IPS-NIHi7 (cell line): Measurements from ENCODE around the gene TASOR2.

ENCODE experiments used
- DNase-seq: peaks from one replicate; pipeline ENCODE4 v3.0.0; 2012; ENCODE audit warnings: mixed read lengths; ENCODE audit errors: extremely low spot score

TASOR2 gene, protein sequence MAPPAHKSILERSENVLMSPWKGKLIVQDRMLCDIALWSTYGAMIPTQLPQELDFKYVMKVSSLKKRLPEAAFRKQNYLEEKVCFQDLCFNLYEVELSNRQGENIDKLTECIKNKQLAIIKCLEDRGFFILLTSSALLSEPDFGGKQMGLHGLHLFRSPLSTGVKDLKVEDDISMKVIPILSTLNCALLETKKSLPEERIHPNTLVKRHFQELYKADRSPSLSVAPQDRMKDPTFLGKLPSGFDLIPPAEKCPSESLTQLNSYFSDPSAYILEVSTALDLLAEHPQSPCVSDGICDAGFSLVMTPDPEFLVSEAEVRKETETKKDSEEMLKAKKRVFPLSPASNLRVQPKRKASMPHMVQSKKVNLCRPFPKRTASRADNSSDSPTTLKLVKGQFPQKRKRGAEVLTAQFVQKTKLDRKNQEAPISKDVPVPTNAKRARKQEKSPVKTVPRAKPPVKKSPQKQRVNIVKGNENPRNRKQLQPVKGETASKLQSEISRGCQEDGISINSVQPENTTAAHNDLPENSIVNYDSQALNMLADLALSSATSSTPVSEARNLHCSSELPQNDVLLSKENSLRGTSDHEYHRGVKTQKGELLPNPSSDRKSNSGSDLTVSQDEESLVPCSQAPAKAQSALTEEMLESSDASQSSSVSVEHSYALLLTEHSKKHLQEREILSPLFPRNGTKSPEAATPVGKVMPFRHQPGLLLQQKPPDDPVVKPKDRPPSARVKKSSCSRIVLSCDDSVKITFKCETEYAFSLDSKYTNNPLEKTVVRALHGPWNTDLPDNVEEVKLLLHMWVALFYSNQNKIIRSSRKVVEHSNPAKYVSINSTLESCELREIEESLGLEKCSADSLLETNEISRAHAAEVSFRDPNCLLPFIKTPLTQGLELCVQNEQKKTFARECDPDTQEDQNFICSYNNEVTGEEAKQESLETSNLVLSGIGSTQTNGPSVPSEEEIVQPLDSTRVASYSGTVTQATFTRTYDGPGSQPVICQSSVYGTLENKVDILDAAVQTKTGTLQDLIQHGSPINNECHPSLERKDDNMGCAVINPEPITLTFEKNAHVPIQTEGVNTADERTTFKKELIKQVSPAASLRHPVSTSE (N-terminal part only)

DNA sequence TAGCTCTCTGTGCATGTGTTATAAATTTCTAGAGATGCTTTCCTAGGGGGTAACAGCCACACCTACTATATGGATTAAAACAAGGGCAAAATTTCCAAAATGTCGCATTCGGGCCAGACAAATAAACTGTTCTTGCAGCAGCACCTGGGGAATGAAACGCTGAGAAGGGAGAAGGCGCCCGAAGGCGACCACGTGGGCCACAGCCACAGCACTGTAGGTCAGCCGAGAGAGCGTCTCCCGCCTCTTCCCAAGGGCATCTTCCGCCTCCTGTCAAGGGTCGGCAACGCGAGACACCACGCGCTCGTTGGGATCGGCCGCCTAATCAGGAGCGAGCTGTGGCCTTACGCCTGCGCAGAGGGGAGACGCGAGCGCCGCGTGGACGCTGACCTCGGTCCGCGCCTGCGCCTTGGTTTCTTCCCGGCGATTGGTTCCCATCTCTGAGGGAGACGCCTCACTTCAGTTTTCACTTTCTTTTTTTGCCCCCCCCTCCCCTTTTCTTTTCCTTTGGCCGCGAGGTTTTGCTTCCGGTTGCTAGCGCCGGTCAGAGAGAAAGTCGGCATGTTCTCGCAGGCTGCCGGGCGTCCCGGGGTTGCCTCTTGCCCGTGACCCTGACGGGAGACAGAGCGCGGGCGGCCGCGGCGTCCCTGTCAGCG, at the start of gene TASOR2:
Gene TASOR2 (plus strand): TSS at position 521 of the 653 bp plus-strand sequence. CDS start 35,805 bp downstream, outside the sequence.
- peak; percentile 96 for DNase-seq

- no peak for DNase-seq
Observed at GRCh38 chr10:5634918-5635317, 49.7 kb upstream of the TASOR2 start.

- no peak for DNase-seq
Observed at GRCh38 chr10:5638494-5638893, 46.1 kb upstream of the TASOR2 start.

GRCh38 chr10:5639066-5639465, 45.6 kb upstream of the TASOR2 start:
- DNase-seq = no peak

DNA sequence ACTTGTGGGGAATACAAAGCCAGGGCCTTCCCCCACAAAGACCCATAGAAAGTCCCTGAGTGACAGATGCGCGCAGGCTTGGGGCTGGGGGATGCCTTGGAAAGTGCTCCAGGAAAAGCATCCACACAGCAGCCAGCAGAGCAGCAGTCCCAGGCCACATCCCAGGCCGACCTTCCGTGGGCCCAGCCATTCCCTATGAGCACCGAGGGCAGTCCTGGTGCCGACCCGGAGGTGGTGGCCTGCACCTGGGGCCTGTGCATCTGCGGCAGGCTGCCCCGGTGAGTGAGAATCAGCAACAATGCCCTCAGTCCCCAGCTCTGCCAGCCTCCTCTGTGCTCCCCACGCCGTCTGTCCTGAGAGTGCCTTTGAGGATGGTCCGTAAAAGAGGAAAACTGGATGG, 44.6 kb upstream of the TASOR2 start:
- no peak for DNase-seq

GRCh38 chr10:5640501-5640900, 44.1 kb upstream of the TASOR2 start:
- no peak for DNase-seq

DNA sequence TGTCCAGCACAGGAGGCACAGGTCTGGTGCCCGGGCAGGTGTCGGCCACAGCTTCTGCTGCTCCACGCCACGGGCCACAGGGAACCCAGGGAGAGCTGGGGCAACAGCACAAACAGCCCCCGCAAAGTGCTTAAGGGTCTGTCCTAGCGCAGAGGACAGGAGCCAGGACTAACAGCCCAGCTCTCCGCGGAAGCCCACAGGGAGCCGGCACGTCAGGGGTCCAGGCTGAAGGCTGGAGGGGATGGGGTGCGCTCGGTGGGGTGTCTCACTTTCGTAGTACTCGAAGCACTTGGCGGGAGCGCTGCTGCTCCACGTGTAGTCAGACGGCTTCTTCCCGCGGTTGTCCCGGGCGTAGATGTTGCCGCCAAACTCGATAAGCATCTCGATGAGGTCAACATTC, 43.1 kb upstream of the TASOR2 start:
- DNase-seq = no peak

DNA sequence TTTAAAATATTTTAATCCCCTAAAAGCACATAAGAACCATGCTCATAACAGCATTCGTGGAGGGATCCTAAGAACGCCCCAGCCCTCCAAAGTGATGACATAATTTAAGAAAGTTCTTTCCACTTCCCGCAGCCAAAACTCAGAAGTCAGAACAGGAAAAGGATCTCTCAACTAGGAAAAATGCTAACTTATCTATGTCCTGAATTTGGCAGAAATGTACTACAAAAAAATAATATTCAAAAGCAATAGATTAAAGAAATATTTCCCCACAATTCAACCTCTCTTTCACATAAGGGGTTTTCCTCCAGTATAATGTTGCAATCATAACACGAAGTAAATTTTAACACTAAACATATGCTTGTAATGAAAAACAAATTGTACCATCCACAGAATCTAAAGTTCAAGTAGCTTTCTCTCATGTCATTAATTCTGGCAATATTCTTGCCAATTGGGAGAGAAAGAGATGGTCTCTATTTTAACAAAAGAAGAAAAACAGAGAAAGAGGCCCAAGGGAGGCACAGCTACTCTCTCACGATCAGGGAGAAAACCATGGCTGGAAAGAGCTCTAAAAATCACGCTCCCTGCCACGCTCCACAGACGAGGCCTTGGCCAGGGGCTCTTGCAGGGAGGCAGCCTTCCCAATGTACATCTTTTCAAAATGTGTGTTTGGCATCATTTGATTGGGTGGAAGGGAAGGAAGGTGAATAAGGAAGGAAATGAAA, 41.1 kb upstream of the TASOR2 start:
- no peak for DNase-seq

- DNase-seq = no peak
Observed at GRCh38 chr10:5644930-5645329, 39.7 kb upstream of the TASOR2 start.

DNA sequence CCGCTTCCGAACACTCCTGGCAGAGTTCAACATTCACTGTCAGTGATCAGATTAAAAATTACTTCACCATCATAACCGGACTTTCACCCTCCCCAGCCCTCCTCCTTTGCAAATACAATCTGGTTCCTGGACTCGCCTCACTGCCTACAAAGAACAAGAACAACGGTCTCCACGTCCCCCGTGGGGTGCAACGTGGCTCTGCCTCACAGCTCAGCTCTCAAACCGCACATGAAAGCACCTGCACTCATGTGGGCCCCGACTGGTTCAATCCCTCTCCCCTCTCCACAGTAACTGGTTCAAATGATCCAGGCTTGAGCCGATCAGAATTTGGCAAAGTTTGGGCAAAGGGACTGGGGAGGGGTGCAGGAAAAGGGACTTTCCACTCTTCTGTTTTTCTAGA, 39.3 kb upstream of the TASOR2 start:
- no peak for DNase-seq

DNA sequence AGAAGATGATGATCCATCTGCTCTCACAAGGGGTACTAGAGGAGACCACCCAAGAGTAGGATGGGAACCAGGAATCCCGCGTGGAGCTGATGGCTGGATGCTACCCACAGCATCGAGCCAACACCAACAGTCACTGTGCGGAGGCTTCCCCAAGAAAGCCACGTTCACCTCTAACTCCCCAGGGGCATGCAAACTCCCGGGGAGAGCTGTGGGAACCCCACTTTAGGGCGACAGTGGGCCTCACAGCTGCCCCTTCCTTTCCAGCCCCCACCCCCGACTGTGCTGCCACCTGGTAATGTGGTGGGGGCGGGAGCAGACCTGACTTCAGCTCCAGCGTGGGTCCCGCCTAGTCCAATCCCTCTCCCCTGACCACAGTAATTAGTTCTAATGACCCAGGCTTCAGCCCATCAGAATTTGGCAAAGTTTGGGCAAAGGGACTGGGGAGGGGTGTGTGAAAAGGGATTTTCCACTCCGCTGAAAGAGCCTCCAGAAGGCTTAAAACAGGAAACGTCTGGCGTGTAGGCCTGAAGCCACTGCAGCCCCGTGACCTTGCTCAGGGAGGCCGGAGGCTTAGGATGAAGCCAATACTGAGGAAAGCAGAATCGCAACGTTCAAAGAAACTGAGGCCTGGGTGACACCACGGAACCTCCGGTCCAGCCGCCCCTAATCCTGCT, 38.6 kb upstream of the TASOR2 start:
- no peak for DNase-seq

- no peak for DNase-seq
Observed at GRCh38 chr10:5647507-5648240, 37.0 kb upstream of the TASOR2 start.

GRCh38 chr10:5648494-5649457, 35.9 kb upstream of the TASOR2 start:
- no peak for DNase-seq

GRCh38 chr10:5649746-5650145, 34.9 kb upstream of the TASOR2 start:
- DNase-seq = no peak

DNA sequence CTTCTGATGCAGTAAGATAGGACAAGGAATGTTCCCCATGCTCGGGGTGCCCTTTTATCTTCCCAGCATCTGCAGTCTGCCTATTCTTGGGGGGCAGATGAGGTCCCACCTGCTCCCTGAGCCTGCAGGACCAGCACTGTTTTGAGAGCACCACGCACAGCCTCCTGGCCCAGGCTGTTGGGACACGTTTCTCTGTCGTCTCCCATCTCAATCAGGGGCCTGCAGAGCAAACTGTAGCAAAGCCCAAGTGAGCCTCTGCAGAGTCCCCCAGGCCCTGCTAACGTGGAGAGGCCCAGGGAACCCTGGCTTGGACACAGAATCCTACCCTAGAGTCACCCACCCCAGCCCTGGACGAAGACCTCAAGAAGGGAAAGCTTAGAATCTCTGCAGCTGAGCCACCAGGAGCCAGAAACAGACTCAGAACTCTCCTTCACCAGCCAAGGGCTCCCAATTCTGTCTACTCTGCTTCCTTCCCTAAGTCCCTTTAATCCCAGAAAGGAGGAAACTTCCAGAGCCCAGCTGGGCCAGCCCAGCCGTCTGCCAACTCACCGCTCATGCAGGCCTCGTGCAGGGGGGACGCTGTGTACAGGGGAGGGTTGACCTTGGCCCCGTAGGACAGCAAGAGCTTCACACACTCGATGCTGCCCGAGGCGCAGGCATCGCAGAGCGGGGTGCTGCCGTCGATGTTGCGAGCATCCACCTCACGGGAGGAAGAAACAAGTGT, 33.8 kb upstream of the TASOR2 start:
- DNase-seq = no peak

DNA sequence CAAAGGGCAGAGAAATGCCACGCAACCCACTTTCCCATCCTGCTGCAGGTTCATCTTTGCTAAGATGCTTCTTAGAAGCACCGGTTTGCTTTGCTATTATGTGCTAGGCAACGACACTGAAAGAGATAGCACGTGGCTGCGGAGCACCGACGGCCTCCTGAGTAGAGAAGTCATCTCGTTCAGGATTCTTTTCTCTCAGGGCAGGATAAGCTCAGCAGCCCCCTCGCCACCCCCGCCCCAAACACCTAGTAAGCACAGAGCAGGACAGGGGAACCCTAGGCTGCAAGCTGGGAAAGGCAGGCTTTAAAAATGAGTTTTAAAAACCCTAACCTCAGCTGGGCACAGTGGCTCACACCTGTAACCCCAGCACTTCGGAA, 33.3 kb upstream of the TASOR2 start:
- DNase-seq = no peak

GRCh38 chr10:5652746-5653145, 31.9 kb upstream of the TASOR2 start:
- no peak for DNase-seq

DNA sequence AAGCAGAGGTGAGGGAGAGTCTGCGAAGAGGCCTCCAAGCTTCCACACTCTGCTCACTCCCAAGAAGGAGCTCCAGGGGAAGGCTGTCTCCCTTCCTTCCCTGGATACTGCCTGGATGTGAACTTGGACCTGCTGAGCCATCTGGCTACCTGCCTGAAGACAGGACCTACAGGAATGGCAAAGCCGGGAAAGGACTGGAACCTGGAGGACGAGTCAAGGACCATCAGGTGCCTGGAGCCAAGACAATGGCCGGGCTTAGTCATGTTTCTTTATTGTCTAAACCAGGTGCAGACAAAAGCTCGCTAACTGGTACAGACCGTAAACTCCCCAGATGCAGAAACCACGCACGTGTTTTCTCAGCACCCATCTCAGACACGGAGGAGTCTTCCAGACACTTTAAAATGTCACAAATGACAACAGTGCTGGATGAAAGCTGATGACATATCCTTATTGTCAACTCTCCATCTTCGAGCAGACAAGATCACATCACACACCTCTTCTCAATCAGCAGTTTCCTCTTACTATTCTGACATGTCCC, 30.4 kb upstream of the TASOR2 start:
- no peak for DNase-seq
